ENCODE results near the gene TMF1.

TMF1 gene

DNA sequence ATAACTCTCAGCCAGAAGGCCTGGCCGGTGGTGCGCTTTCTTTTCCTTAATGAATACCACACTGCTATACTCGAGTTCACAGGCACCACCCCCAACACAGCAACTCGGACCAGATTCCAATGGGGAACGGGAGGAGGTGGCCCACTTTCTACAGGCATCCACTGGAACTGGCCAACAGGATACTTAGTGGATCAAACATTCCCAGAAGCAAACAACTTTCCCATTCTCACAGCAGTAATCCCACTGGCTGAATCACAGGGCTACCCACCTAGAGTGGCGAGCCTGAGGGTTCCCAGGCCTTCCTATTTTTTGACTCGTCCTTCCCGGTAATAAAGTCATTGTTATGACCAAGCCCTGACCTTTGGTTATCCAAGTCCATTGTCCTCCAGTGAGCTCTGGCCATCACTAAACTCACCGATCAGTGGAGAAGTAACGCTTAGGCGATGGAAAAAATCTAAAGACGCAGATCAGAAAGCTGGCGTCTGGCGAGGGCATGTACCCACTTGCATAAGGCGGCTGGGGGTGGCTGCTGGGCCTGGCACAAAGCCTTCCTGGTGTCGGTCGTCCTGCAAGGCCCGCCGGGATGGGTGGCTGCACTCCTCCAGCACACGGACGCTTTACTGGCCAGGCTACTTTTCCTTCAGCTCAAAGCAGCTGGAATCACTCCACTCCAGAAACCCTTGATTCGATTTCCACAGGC lies 39.9 kb downstream of the TMF1 start:
- POLR2A ChIA-PET, result interaction anchor here (1.2 to 1.8 kb wide), 3 partner anchors 32 to 40 kb away, joined by 4 to 6 read pairs (median 4); partner anchors contain the start of gene TMF1
- CTCF ChIA-PET, result interaction anchor here (0.7 kb wide), 1 partner anchor 8 kb away, joined by 3 read pairs; no protein-coding TSS in a partner anchor
- TF ChIP-seq FOXA1 (IDR thresholded peaks at IDR 0.05) (no peak), TARDBP (IDR thresholded peaks at IDR 0.05) (no peak), BHLHE40 (IDR thresholded peaks at IDR 0.05; ENCODE audit: borderline replicate concordance) (no peak), ARNT (IDR thresholded peaks at IDR 0.05) (no peak), NFRKB (IDR thresholded peaks at IDR 0.05) (no peak), FOXM1 (IDR thresholded peaks at IDR 0.05; ENCODE audit: borderline replicate concordance) (no peak), ELF4 (IDR thresholded peaks at IDR 0.05) (no peak), SP1 (IDR thresholded peaks at IDR 0.05) (no peak), CTBP1 (IDR thresholded peaks at IDR 0.05; ENCODE audit: borderline replicate concordance) (no peak), LEF1 (IDR thresholded peaks at IDR 0.05; ENCODE audit: borderline replicate concordance) (no peak), FOXK2 (IDR thresholded peaks at IDR 0.05) (no peak), HDGF (IDR thresholded peaks at IDR 0.05; ENCODE audit: borderline replicate concordance) (no peak), SUZ12 (IDR thresholded peaks at IDR 0.05) (no peak)
- DNase-seq (ENCODE audit: extremely low spot score), result no peak

DNA sequence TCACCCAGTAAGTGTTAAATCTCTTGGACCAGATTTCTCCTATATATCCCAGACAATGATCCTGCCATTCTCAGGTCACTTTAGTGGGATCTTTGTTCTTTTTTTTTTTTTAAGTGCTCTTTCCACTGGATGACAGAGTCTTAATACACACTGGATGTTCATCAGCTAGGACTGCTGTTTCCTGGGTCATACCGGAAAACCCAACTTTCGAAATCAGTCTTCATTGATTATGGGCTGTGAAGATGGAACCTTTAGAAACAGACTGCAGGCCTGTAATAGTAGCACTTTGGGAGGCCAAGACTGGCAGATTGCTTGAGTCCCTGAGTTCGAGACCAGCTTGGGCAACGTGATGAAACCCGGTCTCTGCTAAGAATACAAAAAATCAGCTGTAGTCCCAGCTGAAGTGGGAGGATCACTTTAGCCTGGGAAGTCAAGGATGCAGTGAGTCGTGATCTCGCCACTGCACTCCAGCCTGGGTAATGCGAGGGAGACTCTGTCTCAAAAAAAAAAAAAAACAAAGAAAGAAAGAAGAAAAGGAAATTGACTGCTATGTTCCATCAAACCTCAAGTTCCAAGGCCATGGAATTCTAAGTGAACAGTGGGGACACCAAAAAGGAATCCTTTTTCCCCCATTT lies 40.9 kb downstream of the TMF1 start:
- DNase-seq (ENCODE audit: extremely low spot score), result no peak
- ChIA-PET POLR2A (no interaction called here), CTCF (no interaction called here)
- TF ChIP-seq, protein P1, sequence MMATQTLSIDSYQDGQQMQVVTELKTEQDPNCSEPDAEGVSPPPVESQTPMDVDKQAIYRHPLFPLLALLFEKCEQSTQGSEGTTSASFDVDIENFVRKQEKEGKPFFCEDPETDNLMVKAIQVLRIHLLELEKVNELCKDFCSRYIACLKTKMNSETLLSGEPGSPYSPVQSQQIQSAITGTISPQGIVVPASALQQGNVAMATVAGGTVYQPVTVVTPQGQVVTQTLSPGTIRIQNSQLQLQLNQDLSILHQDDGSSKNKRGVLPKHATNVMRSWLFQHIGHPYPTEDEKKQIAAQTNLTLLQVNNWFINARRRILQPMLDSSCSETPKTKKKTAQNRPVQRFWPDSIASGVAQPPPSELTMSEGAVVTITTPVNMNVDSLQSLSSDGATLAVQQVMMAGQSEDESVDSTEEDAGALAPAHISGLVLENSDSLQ (IDR thresholded peaks at IDR 0.05), result no peak
- TF ChIP-seq LEF1 (IDR thresholded peaks at IDR 0.05; ENCODE audit: borderline replicate concordance), result no peak
- TF ChIP-seq ARNT (IDR thresholded peaks at IDR 0.05), result no peak
- TF ChIP-seq NFRKB (IDR thresholded peaks at IDR 0.05), result no peak

DNA sequence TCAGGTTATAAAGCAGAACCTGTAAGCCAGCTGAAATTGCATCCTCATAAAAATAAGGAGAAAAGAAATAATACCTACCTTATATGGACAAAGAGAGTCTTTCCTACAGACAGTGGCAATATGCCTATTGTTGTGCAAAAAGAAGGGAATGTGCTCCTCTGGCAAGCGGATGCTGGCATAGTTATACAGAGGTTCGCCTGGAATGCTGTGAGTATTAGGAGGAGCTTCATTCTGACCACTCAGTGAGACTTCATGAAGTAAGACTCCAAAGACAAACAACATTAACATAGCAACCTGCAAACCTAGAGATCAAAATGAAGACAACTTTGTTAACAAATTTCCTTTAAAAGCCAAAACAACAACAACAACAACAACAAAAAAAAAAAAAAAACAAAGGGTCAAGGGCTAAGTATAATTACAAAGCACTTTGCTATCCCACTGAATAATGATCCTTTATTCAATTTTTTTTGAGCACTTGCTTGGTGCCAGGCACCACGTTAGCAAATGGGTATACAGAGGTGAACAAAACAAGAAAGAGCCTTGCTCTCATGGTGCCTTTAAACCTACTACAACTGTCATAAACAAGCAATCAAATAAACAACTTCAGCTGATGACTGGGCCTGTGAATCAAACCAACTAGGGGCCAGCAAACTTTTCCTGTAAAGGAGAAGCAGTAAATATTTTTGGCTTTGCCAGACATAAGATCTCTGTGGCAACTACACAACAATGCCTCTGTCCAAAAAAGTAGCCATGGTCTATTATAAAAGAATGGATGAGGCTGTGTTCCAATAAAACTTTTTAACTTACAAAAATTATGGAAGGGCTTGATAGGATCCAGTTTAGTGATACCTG lies 42.3 kb downstream of the TMF1 start:
- no peak for DNase-seq (ENCODE audit: extremely low spot score)
- CTCF ChIA-PET, result no interaction called here
- TF ChIP-seq FOXM1 (IDR thresholded peaks at IDR 0.05; ENCODE audit: borderline replicate concordance) (no peak), L3MBTL2 (conservative IDR thresholded peaks at IDR 0.05) (no peak), HDGF (IDR thresholded peaks at IDR 0.05; ENCODE audit: borderline replicate concordance) (no peak), ELF4 (IDR thresholded peaks at IDR 0.05) (no peak), CTBP1 (IDR thresholded peaks at IDR 0.05; ENCODE audit: borderline replicate concordance) (no peak), ARNT (IDR thresholded peaks at IDR 0.05) (no peak), TARDBP (IDR thresholded peaks at IDR 0.05) (no peak), FOXK2 (IDR thresholded peaks at IDR 0.05) (no peak), SP1 (IDR thresholded peaks at IDR 0.05) (no peak), SUZ12 (IDR thresholded peaks at IDR 0.05) (no peak), ZNF384 (IDR thresholded peaks at IDR 0.05) (no peak), FOXA1 (IDR thresholded peaks at IDR 0.05) (no peak), BHLHE40 (IDR thresholded peaks at IDR 0.05; ENCODE audit: borderline replicate concordance) (no peak), NFRKB (IDR thresholded peaks at IDR 0.05) (no peak), LEF1 (IDR thresholded peaks at IDR 0.05; ENCODE audit: borderline replicate concordance) (no peak)
- TF ChIP-seq, protein P1 (IDR thresholded peaks at IDR 0.05), result no peak
- POLR2A ChIA-PET, result no interaction called here

DNA sequence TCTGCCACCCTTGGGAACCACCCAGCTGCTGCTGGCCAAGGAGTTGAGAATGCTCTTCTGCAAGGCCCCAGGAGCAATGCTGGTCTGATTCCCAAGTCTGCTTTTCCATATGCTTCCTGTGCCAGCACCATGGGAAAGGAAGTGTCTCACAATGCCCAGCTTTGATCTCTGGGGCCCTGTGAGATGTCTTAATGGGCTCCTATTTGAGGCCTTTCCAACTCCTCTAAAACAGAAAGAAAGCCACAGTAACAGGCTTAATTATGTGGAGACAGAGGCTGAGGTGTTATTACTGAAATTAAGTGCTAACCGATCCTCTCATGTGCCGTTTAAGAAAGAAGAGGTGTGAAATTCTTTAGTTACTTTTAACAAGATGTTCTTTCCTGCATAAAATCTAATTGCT lies 43.2 kb downstream of the TMF1 start:
- ChIA-PET POLR2A (no interaction called here), CTCF (no interaction called here)
- DNase-seq (ENCODE audit: extremely low spot score), result no peak
- TF ChIP-seq FOXA1 (IDR thresholded peaks at IDR 0.05), result no peak
- no peak for TF ChIP-seq FOXK2 (IDR thresholded peaks at IDR 0.05)
- TF ChIP-seq CTBP1 (IDR thresholded peaks at IDR 0.05; ENCODE audit: borderline replicate concordance), result no peak
- no peak for TF ChIP-seq SUZ12 (IDR thresholded peaks at IDR 0.05)
- no peak for TF ChIP-seq L3MBTL2 (conservative IDR thresholded peaks at IDR 0.05)
- TF ChIP-seq FOXM1 (IDR thresholded peaks at IDR 0.05; ENCODE audit: borderline replicate concordance), result no peak
- TF ChIP-seq, protein P1 (IDR thresholded peaks at IDR 0.05), result no peak
- no peak for TF ChIP-seq ARNT (IDR thresholded peaks at IDR 0.05)
- TF ChIP-seq ZNF384 (IDR thresholded peaks at IDR 0.05), result no peak
- no peak for TF ChIP-seq TARDBP (IDR thresholded peaks at IDR 0.05)
- no peak for TF ChIP-seq NFRKB (IDR thresholded peaks at IDR 0.05)

DNA sequence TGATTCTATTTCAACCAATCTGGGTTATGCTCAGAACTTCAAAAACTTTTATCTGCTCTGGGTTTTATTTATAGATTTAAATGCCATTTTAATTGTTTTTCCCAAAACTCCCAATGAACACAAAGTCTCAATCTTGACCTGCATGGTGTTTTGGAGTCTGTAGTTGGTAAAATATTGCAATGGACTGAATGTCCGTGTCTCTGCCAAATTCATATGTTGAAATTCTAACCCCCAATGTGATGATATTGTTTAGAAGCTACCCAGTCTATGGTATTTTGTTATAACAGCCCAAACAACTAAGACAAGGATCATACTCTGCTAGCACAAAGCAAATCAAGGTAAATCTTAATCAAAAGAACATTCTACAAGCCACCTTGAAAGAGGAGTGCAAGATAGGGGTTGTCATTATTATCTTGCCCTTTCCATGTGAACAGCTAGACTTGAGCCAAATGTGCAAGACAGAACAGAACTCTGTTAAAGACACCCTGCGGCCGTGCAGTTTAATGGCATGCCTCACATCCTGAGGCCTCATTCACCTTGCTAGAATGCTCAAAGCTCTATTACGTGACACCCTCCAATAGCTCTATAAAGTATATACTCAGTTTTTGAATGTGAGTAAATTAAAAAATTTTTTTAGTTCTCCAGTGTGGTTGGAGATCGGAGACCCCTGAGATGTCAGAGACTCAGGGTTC lies 46.2 kb downstream of the TMF1 start:
- no peak for DNase-seq (ENCODE audit: extremely low spot score)
- TF ChIP-seq, protein P1 (IDR thresholded peaks at IDR 0.05), result no peak
- TF ChIP-seq FOXK2 (IDR thresholded peaks at IDR 0.05) (no peak), FOXM1 (IDR thresholded peaks at IDR 0.05; ENCODE audit: borderline replicate concordance) (no peak), SUZ12 (IDR thresholded peaks at IDR 0.05) (no peak)
- ChIA-PET CTCF (interaction anchor here (0.7 kb wide), 1 partner anchor 10 kb away, joined by 3 read pairs; no protein-coding TSS in a partner anchor), POLR2A (no interaction called here)

Data from HEK293T (cell line).